K562 (cell line): ENCODE data around the gene ABL1. TPM values are rescaled to one million over a fixed set of nuclear protein-coding genes. Genes with fewer than 3 reads are reported as not detected.

Experiments used
- ASH1L ChIP-seq: fragments of 450-650 bp; IDR thresholded peaks from 2 replicates; pipeline ENCODE4 v1.6.1; 2018; ENCODE audit warnings: borderline replicate concordance, mild to moderate bottlenecking, low read depth; ENCODE audit not compliant: partially characterized antibody
- BHLHE40 ChIP-seq: IDR thresholded peaks from 2 replicates; pipeline ENCODE4 v1.6.1; 2011; ENCODE audit warnings: low read length, improper control_type of control experiment
- BRCA1 ChIP-seq, 2 experiments: fragments of 450-650 bp in 1 of 2; sonication (generic) in 1 of 2; formaldehyde crosslinking in 1 of 2; IDR thresholded peaks; 2 replicates each; pipeline versions ENCODE4 v1.5.0 to v1.6.1; 2017 to 2020; ENCODE audit warnings: mild to moderate bottlenecking in 1 of 2, missing genetic modification reagents in 1 of 2
- CHD2 ChIP-seq: IDR thresholded peaks from 2 replicates; pipeline ENCODE4 v1.6.1; 2011; ENCODE audit warnings: low read depth, low read length
- E2F4 ChIP-seq: sonication (generic); formaldehyde crosslinking; IDR thresholded peaks from 2 replicates; pipeline ENCODE4 v1.8.0; 2022; ENCODE audit warnings: mild to moderate bottlenecking, low read depth, missing genetic modification reagents
- GTF2E2 ChIP-seq: fragments of 200-800 bp; sonication (Bioruptor generic); IDR thresholded peaks from 2 replicates; pipeline ENCODE4 v1.6.1; 2016; ENCODE audit warnings: missing genetic modification characterization, missing compliant biosample characterization
- HNRNPL ChIP-seq: fragments of 200-400 bp; formaldehyde crosslinking; IDR thresholded peaks from 2 replicates; pipeline ENCODE4 v1.6.1; 2017; ENCODE audit warnings: low read depth, mild to moderate bottlenecking, low read length
- KAT7 ChIP-seq: sonication (generic); formaldehyde crosslinking; IDR thresholded peaks from 2 replicates; pipeline ENCODE4 v1.8.0; 2022; ENCODE audit warnings: missing genetic modification reagents, mild to moderate bottlenecking, borderline replicate concordance
- POLR2G ChIP-seq: fragments of 200-400 bp; formaldehyde crosslinking; IDR thresholded peaks from 2 replicates; pipeline ENCODE4 v1.6.1; 2017; ENCODE audit warnings: low read depth, mild to moderate bottlenecking, antibody characterized with exemption, low read length, moderate library complexity
- PPARD ChIP-seq: fragments of 250-450 bp; sonication (Bioruptor Pico); IDR thresholded peaks from 2 replicates; pipeline ENCODE4 v1.8.0; 2022; ENCODE audit warnings: inconsistent platforms, mild to moderate bottlenecking, moderate library complexity
- RBBP5 ChIP-seq: fragments of 200-600 bp; sonication (generic); IDR thresholded peaks from 2 replicates; pipeline ENCODE4 v1.6.1; 2012; ENCODE audit warnings: borderline replicate concordance, mild to moderate bottlenecking, low read length, control low read depth, inconsistent platforms; ENCODE audit not compliant: insufficient read depth, poor library complexity, severe bottlenecking
- RBM34 ChIP-seq: fragments of 200-400 bp; formaldehyde crosslinking; IDR thresholded peaks from 2 replicates; pipeline ENCODE4 v1.6.1; 2018; ENCODE audit warnings: low read length, borderline replicate concordance; ENCODE audit not compliant: insufficient read depth
- STAG1 ChIP-seq: sonication (generic); formaldehyde crosslinking; IDR thresholded peaks from 2 replicates; pipeline ENCODE4 v1.5.0; 2020; ENCODE audit warnings: missing genetic modification reagents, borderline replicate concordance
- TAF7 ChIP-seq: fragments of 450-650 bp; IDR thresholded peaks from 2 replicates; pipeline ENCODE4 v1.6.1; 2016; ENCODE audit warnings: missing genetic modification characterization, missing compliant biosample characterization
- TARDBP ChIP-seq: fragments of 450-650 bp; IDR thresholded peaks from 2 replicates; pipeline ENCODE4 v1.6.1; 2016
- TFAP4 ChIP-seq: sonication (generic); formaldehyde crosslinking; IDR thresholded peaks from 2 replicates; pipeline ENCODE4 v1.8.0; 2022; ENCODE audit warnings: missing genetic modification reagents, mild to moderate bottlenecking, moderate library complexity, borderline replicate concordance
- XRCC4 ChIP-seq: IDR thresholded peaks from one replicate; pipeline ENCODE4 v1.6.1; 2011; ENCODE audit not compliant: insufficient read depth, insufficient read length; ENCODE audit errors: extremely low read depth
- YY1 ChIP-seq, 3 experiments: IDR thresholded peaks; 2 replicates each; pipeline ENCODE4 v1.6.1; 2011; ENCODE audit warnings: low read length in 2 of 3, mild to moderate bottlenecking in 2 of 3, moderate library complexity in 2 of 3, borderline replicate concordance in 1 of 3, control low read depth in 1 of 3, low read depth in 1 of 3; ENCODE audit not compliant: insufficient read depth in 3 of 3, insufficient replicate concordance in 2 of 3, control insufficient read depth in 1 of 3, insufficient read length in 1 of 3; ENCODE audit errors: extremely low read depth in 1 of 3
- ZHX1 ChIP-seq: fragments of 150-350 bp; conservative IDR thresholded peaks from 2 replicates; pipeline ENCODE4 v1.6.1; 2014; ENCODE audit warnings: low read length
- ZNF3 ChIP-seq: fragments of 250-450 bp; sonication (Bioruptor Pico); IDR thresholded peaks from 2 replicates; pipeline ENCODE4 v1.5.0; 2021; ENCODE audit warnings: mild to moderate bottlenecking, moderate library complexity
- ZNF354B ChIP-seq: fragments of 250-450 bp; sonication (Bioruptor Pico); IDR thresholded peaks from 2 replicates; pipeline ENCODE4 v1.4.0; 2020
- polyA plus RNA-seq, 8 experiments: library from polyadenylated mRNA; depleted of rRNA in 4 of 8; stranded (reverse) in 5 of 8; unstranded in 3 of 8; fragments of >200 nt; fragmentation: Nextera tagmentation in 2 of 8; fragmentation: Illumina TruSeq in 1 of 8; extraction: Ambion mirVana in 2 of 8; extraction: Trizol in 1 of 8; gene quantifications; 2 replicates each; pipeline versions ENCODE4 v1.2.1 to v1.2.3, GENCODE V29; 2011 to 2014; ENCODE audit warnings: inconsistent platforms in 1 of 8, missing spikeins in 1 of 8
- total RNA-seq, 7 experiments: library from RNA; depleted of rRNA in 6 of 7; stranded (reverse); fragments of >200 nt in 6 of 7; fragmentation: Illumina TruSeq in 2 of 7; extraction: Trizol in 2 of 7; gene quantifications; 2 replicates each; pipeline versions ENCODE4 v1.2.1 to v1.2.3, GENCODE V29; 2011 to 2021; ENCODE audit warnings: low replicate concordance in 1 of 7

The ABL1 gene
- total and polyA plus RNA-seq, 9 of the 15 experiments (the other 6 are each of a cell fraction or from before 2014, with no cell fraction given) = 1.5 to 130 (median 37.8) TPM

GRCh38 chr9:130901498-130902203, 66.6 kb downstream of the ABL1 start (continued):
- no peak for TF ChIP-seq ZNF3
- TF ChIP-seq STAG1 = no peak
- no peak for TF ChIP-seq BRCA1 (IDR thresholded peaks at IDR 0.05)
- no peak for TF ChIP-seq BRCA1 (CRISPR knock-in tag; IDR thresholded peaks at IDR 0.05)
- TF ChIP-seq PPARD (CRISPR knock-in tag) = no peak
- peak; percentile 3; the same call in 1 of the 2 replicates for TF ChIP-seq BHLHE40
- no peak for TF ChIP-seq POLR2G
- no peak for TF ChIP-seq XRCC4
- TF ChIP-seq GTF2E2 (tag) = no peak
- TF ChIP-seq ZNF354B (CRISPR knock-in tag) = no peak
- TF ChIP-seq TFAP4 = no peak
- no peak for TF ChIP-seq KAT7 (CRISPR knock-in tag)
- TF ChIP-seq RBBP5 = no peak
- peak; percentile 7; the same call in 1 of the 2 replicates for TF ChIP-seq CHD2
- TF ChIP-seq RBM34 = no peak
- TF ChIP-seq YY1 (IDR thresholded peaks at IDR 0.05; ENCODE audit: borderline replicate concordance in 1 of 3, control insufficient read depth in 1 of 3, extremely low read depth in 1 of 3, insufficient read depth in 3 of 3, insufficient read length in 1 of 3, insufficient replicate concordance in 2 of 3, low read depth in 1 of 3, low read length in 2 of 3) = no peak
- TF ChIP-seq TARDBP = no peak
- TF ChIP-seq ZHX1 = peak; percentile 24; the same call in 1 of the 2 replicates
- TF ChIP-seq TAF7 (tag) = no peak
- no peak for TF ChIP-seq E2F4 (CRISPR knock-in tag)
- TF ChIP-seq ASH1L = no peak
- no peak for TF ChIP-seq HNRNPL
